HuH-7 (cell line): Measurements from ENCODE around the gene PLA2G4D.

Source experiments
- DNase-seq: peaks from one replicate; pipeline ENCODE4 v3.0.0; 2011; ENCODE audit warnings: low spot score

Gene PLA2G4D

DNA sequence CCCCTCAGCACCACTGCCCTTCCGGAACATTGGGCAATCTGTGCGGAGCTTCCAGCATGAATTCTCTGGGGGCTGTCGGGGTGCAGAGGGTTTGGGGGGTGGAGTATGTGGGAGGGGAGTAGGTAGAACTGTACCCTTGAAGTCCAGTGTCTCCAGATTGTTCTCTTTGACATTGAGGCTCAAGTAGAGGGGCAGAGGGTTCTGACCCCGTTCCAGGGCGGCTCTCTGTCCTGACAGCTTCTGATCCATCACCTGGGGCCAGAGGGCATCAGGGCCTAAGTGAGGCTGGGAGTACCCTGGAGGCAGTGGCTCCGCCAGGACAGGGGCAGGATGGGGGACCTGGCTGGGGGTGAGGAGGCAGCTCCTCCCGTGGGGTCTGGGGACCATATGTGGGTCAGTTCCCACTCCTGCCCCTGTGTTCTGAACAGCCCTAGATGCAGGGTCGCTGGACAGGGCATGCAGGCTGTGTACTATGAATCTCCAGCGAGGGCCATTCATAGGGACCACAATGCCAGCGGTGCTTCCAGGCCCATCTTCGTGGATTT, 22.1 kb downstream of the PLA2G4D start:
- no peak for DNase-seq

GRCh38 chr15:42071717-42072116, 22.6 kb downstream of the PLA2G4D start:
- DNase-seq = no peak

GRCh38 chr15:42070976-42071350, 23.4 kb downstream of the PLA2G4D start:
- no peak for DNase-seq

- no peak for DNase-seq
Measured at GRCh38 chr15:42070279-42070975, 23.9 kb downstream of the PLA2G4D start.

- no peak for DNase-seq
Measured at GRCh38 chr15:42069496-42070278, 24.7 kb downstream of the PLA2G4D start.

GRCh38 chr15:42069025-42069424, 25.3 kb downstream of the PLA2G4D start:
- DNase-seq = no peak

GRCh38 chr15:42068601-42069000, 25.8 kb downstream of the PLA2G4D start:
- DNase-seq = no peak

- DNase-seq = no peak
Measured at GRCh38 chr15:42066764-42067415, 27.5 kb downstream of the PLA2G4D start.

GRCh38 chr15:42065468-42065867, 28.9 kb downstream of the PLA2G4D start:
- no peak for DNase-seq

DNA sequence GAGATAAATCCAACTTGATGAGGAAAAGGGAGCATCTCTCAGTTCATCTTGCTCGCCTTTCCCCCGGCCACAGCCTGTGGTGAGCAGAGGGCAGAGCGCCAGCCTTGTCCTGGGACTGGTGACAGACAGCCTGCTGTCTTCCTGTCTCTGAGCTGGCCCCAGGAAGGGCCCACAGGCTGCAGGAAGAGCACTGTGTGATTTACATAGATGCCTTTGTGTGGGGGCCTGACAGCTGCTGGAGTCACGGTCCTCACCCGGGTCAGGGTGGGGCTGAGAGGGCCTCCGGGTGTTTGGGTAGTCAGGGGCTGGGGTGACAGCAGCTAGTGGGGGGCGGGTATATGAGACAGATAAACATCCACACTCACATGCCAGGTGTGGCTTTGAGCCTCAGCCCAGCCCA, 29.3 kb downstream of the PLA2G4D start:
- DNase-seq = no peak

DNA sequence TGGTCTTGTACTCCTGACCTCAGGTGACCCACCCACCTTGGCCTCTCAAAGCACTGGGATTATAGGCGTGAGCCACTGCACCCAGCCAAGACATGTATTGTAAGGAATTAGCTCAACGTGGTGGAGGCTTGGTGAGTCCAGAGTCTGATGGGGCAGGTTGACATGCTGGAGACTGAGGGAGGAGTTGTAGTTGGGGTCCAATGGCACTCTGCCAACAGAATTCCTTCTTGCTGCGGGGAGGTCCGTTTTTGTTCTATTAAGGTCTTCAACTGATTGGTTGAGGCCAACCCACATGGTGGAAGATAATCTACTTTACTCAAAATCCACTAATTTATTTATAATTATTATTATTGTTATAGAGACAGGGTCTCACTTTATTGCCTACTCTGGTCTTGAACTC, 30.1 kb downstream of the PLA2G4D start:
- no peak for DNase-seq

GRCh38 chr15:42063122-42063848, 31.1 kb downstream of the PLA2G4D start:
- DNase-seq = no peak

GRCh38 chr15:42062284-42062806, 32.0 kb downstream of the PLA2G4D start:
- no peak for DNase-seq

GRCh38 chr15:42060797-42061196, 33.6 kb downstream of the PLA2G4D start:
- no peak for DNase-seq

DNA sequence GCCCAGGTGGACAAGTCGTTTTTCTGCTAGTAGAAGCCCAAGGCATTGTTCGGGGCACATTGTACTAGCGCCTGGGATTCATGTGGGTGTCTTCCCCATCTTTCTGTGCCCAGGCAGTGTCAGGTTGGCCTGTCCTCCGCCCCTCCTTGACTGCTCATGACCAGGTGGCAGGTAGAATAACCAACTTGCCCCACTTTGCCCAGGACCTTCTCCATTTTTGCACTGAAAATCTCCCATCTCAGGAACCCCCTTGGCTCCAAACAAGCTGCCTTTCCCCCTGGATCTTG, 33.9 kb downstream of the PLA2G4D start:
- DNase-seq = no peak

GRCh38 chr15:42059661-42060476, 34.5 kb downstream of the PLA2G4D start:
- peak; percentile 51 for DNase-seq

DNA sequence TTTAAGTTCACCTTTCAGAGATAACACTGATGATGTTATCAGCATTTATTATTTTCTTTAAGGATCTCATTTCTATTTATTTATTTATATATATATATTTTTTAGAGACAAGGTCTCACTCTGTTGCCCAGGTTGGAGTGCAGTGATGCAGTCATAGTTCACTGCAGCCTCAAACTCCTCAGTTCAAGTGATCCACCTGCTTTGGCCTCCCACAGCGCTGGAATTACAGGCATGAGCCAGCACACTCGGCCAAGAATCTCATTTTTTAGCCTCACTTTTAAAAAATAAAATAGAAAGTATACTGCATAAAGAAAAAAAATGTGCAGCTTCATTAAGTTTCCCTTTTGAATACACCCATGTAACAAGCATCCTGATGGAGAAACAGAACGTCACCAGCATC, 35.6 kb downstream of the PLA2G4D start:
- no peak for DNase-seq

DNA sequence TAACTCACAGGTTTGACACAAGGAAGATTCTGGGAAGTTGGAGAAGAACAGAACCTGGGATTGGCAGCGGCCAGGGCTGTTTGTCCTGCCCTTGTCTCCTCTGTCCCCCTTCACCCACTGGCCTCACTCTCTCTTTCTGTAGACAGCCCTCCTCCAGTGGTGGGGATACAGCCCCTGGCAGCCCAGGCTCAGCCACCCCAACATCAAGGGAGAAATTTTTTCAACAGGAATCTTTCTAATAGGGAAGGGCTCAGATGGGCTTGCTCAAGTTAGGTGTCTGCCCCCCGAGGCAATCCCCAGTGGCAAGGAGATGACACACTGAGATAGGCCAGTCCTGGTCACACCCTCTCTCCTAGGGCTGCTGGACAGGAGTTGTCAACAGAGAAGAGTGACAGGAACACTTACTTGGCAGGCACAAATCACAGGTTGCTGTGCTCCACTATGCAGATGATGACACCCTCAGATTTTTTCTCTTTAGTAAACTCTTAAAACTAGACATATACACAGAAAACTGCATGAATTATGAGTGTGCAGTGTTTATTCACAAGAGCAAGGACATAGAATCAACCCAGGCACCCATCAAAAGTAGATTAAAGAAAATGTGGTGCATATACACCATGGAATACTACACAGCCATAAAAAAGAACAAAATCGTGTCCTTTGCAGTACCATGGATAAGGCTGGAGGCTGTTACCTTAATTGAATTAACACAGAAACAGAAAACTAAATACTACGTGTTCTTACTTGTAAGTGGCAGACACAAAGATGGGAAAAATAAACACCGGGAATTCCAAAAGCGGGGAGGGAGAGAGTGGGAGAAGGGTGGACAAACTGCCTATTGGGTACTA, 36.3 kb downstream of the PLA2G4D start:
- DNase-seq = no peak

- peak; percentile 72 for DNase-seq
Measured at GRCh38 chr15:42056934-42057798, 37.2 kb downstream of the PLA2G4D start.
